Coronary artery (tissue), 2 donors: ENCODE data around the gene ZAP70.

Experiments used
- DNase-seq: peaks from one replicate; pipeline ENCODE4 v3.0.0-alpha.2; 2017; ENCODE audit warnings: low spot score
- H3K27ac ChIP-seq, 2 donors: fragments of 200-600 bp; sonication (generic); one replicate each; pipeline ENCODE4 v1.5.1; 2016 to 2019
- H3K4me3 ChIP-seq: fragments of 200-600 bp; sonication (generic); 2 replicates; pipeline ENCODE4 v1.5.1; 2016; ENCODE audit warnings: mild to moderate bottlenecking, moderate library complexity
- TF ChIP-seq, protein P1 (sequence below): fragments of 200-600 bp; sonication (generic); IDR thresholded peaks from one replicate; pipeline ENCODE4 v1.5.1; 2019; ENCODE audit warnings: antibody characterized with exemption

Gene ZAP70

DNA sequence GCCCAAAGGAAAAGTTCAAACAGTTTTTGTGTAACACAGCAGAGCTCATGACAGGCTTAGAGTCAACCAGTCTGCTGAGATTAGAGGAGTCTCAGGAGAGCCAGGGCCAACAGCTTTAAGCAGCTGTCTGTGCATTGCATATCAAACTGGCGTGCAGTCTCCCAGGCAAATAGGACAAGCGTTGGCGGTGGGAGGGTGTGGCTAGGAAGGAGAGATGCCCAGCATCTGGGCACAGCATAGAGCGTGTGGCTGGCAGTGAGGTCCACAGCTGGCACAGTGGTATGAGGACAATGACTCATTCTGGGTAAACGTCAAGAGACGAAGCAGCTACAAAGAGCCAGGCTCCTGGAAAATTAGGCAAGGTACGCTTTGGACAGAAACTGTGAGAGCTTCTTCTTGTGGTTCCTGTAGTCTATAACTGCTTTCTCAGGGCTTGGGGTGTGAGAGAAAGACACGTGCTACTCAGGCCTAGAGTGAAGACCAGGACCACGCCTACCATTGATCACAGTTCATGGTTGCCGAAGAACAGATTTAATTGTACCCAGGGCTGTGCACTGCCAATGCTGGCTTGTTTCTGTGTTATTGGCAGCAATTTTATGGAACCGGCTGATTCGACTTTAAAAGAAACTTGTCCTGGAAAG lies 14.8 kb downstream of the ZAP70 start:
- no peak for DNase-seq
- Histone ChIP-seq H3K4me3 (no peak overlapping the region), H3K27ac (no peak overlapping the region)
- TF ChIP-seq, protein P1, sequence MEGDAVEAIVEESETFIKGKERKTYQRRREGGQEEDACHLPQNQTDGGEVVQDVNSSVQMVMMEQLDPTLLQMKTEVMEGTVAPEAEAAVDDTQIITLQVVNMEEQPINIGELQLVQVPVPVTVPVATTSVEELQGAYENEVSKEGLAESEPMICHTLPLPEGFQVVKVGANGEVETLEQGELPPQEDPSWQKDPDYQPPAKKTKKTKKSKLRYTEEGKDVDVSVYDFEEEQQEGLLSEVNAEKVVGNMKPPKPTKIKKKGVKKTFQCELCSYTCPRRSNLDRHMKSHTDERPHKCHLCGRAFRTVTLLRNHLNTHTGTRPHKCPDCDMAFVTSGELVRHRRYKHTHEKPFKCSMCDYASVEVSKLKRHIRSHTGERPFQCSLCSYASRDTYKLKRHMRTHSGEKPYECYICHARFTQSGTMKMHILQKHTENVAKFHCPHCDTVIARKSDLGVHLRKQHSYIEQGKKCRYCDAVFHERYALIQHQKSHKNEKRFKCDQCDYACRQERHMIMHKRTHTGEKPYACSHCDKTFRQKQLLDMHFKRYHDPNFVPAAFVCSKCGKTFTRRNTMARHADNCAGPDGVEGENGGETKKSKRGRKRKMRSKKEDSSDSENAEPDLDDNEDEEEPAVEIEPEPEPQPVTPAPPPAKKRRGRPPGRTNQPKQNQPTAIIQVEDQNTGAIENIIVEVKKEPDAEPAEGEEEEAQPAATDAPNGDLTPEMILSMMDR, result no peak

DNA sequence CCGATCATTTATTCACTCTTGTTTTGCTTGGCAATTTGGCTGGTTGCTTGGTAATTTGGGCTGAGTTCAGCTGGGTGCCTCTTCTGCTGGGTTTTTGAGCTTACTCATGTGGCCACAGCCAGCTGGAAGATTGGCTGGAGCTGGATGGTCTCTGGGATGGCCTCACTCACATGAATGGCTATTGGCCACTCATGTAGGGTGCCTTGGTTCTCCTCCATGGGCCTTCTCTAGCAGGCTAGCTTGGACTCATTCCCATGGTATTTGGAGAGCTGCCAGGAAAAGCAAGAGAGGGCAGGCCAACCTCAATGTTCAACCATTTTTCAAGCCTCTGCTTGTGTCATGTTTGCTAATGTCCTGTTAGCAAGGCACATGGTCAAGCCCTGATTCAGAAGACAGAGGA lies 16.9 kb downstream of the ZAP70 start:
- DNase-seq, result no peak
- H3K27ac ChIP-seq, result no peak overlapping the region
- TF ChIP-seq, protein P1, result no peak
- H3K4me3 ChIP-seq, result no peak overlapping the region

DNA sequence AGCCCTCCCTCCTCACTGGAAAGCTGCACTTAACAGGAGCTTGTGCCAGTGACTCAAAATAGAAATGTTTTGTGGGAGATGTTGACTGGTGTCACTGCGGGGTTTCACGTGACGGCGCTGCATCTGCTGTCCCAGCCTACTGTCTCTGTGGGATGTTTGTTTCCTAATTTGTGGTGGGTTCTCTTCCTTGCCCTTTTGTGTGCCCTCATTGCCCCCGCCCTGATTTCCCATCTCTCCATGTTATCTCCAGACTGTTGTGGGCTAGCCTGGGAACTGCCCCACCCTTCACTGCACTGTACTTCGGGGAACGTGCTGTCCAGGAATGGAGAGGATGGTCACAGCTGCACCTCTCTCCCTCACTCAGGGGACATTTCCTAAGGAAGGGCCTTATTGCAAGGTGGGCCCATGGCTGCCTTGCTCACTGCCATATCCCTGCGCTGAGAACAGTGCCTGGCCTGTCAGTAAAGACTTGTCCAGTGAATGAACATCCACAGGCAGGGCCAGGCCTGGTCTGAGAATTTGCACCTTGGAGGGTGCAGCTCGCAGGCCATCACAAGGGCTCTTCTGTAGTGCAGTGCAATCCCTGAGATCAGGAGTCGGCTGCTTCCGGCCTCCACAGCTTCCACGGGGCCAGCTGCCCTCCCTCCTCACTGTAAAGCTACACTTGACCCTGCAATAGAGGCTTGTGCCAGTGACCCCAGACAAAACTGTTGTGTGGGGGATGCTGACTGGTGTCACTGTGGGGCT lies 18.1 kb downstream of the ZAP70 start:
- TF ChIP-seq, protein P1, result no peak
- no peak for DNase-seq
- no peak overlapping the region for H3K4me3 ChIP-seq
- no peak overlapping the region for H3K27ac ChIP-seq

DNA sequence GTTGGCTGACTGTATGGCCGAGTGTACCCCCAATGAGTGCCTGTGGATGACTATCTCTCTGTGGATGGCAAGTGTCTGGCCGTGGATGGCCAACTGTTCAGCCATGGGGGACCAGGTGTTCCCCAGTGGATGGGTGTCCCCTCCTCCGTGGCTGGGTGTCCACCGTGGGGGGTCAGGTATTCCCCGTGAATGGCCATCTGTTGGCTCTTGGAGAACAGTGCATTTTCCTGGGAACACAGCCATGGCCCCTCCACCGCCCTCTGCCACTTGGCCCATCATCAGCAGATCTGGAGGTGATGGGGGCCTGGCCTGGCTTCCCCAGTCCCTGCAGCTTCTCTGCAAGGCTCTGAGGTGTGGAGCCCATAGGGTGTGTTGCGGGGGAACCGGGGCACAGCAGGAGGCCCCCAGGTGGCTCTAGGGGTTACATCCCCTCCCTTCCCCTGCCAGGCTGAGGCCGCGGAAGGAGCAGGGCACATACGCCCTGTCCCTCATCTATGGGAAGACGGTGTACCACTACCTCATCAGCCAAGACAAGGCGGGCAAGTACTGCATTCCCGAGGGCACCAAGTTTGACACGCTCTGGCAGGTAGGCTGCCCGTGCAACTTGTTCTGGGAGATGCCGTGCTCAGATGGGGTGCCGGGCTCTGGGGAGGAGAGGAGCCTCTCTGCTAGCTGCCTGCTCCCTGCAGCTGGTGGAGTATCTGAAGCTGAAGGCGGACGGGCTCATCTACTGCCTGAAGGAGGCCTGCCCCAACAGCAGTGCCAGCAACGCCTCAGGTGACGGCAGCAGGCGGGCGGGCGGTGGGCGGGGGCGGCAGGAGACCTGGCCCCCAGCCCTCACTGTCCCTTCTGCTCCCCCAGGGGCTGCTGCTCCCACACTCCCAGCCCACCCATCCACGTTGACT lies 19.3 kb downstream of the ZAP70 start:
- no peak for DNase-seq
- Histone ChIP-seq H3K27ac (no peak overlapping the region), H3K4me3 (no peak overlapping the region)
- TF ChIP-seq, protein P1, result no peak

DNA sequence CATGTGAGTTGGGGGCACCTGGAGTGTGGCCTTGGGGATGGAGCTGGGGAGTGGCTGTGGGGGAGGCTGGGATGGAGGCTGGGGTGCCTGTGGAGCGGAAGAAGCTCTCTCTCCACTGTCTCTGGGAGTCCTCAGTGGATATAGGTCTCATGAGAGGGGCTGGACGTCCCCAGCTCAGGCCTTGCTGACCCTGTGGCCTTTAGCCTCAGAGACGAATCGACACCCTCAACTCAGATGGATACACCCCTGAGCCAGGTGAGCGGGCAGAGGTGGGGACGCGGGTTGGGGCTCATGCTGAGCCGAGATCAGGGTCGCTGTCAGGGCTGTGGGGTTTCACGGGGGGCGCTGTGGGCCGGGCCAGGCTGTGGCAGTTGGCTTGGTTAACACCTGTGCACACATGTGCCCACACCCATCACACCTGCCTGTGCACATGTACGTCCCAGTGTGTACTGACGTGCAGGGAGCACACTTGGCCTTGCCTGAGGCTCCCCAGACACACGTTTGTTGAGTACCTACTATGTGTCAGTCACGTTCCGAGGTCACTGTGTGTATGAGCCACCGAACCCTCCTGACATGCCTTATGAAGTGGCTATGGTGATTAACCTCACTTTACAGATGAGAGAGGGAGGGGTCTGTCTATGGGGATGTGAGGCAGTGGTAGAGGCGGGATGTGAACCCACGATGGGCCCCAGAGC lies 20.1 kb downstream of the ZAP70 start:
- H3K27ac ChIP-seq, result no peak overlapping the region
- no peak for DNase-seq
- H3K4me3 ChIP-seq, result no peak overlapping the region
- TF ChIP-seq, protein P1, result no peak

DNA sequence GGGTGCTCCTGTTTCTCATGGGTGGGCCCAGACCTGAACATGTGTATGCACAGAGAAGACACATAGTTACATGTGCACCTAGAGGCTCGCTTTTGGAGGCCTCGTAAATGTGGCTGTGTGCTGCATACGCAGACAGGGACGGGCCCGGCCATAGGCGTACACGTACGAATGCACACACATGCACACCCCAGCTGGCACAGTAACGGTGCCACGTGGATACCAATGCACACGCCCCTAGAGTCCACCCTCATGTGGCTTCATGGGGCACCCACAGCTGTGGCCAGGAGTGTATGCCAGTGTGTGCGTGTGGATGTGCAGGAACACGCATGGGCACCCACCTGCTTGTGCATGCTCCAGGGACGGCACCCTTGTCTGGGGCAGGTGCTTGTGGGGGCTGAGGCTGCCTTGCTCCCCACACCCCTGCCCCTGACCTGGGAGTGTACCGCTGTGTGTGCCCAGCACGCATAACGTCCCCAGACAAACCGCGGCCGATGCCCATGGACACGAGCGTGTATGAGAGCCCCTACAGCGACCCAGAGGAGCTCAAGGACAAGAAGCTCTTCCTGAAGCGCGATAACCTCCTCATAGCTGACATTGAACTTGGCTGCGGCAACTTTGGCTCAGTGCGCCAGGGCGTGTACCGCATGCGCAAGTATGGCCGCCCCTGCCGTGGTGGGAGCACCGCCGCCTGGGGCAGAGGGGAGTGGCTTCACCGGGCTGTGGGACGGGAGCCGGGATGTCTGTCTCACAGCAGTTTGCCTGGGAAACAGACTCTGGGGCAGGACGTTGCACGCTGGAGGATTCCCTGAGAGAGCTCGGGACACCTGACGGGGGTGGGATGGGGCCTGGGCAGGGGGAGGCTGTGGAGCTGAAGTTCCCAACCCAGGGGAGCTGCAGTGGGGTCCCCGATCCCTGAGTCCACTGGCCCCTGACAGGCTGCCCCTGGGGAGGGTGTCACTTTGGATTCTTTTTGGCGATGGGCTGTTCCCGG lies 21.0 kb downstream of the ZAP70 start:
- DNase-seq, result no peak
- TF ChIP-seq, protein P1, result no peak
- Histone ChIP-seq H3K4me3 (no peak overlapping the region), H3K27ac (no peak overlapping the region)
